HCT116 (cell line): ENCODE data around the gene STK38L. TPM values are rescaled to one million over a fixed set of nuclear protein-coding genes. Genes with fewer than 3 reads are reported as not detected.

ENCODE experiments used
- ATAC-seq: fragments of 200-7000 bp; cut with Tn5 transposase; 2 replicates; pipeline ENCODE4 v1.9.1; 2020; ENCODE audit warnings: mild to moderate bottlenecking, moderate library complexity
- BruUV-seq: library from RNA; stranded (reverse); fragments of 400-500 nt; replicated peaks from 2 replicates; lab custom pipeline; 2021; lab: Mats Ljungman, UMichigan
- CTCF ChIA-PET: fragments of 300-600 bp; sonication (Branson Sonifier 250); formaldehyde crosslinking; loops from one replicate; lab custom pipeline; 2021; ENCODE audit warnings: antibody characterized with exemption; lab: Charles Lee
- POLR2A ChIA-PET: fragments of 300-600, 350-600 bp; sonication (Branson Sonifier 250); formaldehyde crosslinking; loops from one replicate; lab custom pipeline; 2021; ENCODE audit warnings: antibody characterized with exemption; lab: Charles Lee
- RAD21 ChIA-PET, 2 experiments: fragments of 300-600 bp; sonication (Branson Sonifier 250); formaldehyde crosslinking; loops; one replicate each; lab custom pipeline; 2023; ENCODE audit warnings: low total read pairs in 2 of 2; ENCODE audit not compliant: uncharacterized antibody in 2 of 2, unreplicated experiment in 2 of 2, low non-redundant PET in 1 of 2; lab: Charles Lee
- DNase-seq: peaks from one replicate; pipeline ENCODE4 v3.0.0-alpha.2; 2010; ENCODE audit warnings: low read depth, low spot score
- H2AFZ ChIP-seq: fragments of 200-600 bp; shearing (Covaris generic), sonication (generic); 2 replicates; pipeline ENCODE4 v1.6.1; 2017; ENCODE audit warnings: low read depth, mixed run types, mixed read lengths, antibody characterized with exemption, low read length; ENCODE audit not compliant: poor library complexity, severe bottlenecking
- H3K27ac ChIP-seq: 2 replicates; pipeline ENCODE4 v1.5.1; 2012; ENCODE audit warnings: low read depth, low read length
- H3K27me3 ChIP-seq: fragments of 200-600 bp; sonication (generic); 2 replicates; pipeline ENCODE4 v1.6.1; 2016; ENCODE audit warnings: mixed run types, low read length, mixed read lengths; ENCODE audit not compliant: insufficient read depth
- H3K36me3 ChIP-seq, 2 experiments: fragments of 200-500 bp in 1 of 2; fragments of 200-600 bp in 1 of 2; sonication (Bioruptor generic) in 1 of 2; sonication (generic) in 1 of 2; 2 replicates each; pipeline versions ENCODE4 v1.5.1 to v1.6.1; 2014 to 2016; ENCODE audit warnings: low read length in 2 of 2, inconsistent platforms in 1 of 2, mixed read lengths in 1 of 2, mixed run types in 1 of 2; ENCODE audit not compliant: insufficient read depth in 2 of 2, control insufficient read depth in 1 of 2
- H3K4me1 ChIP-seq, 2 experiments: fragments of 200-600 bp in 1 of 2; sonication (generic) in 1 of 2; 2 replicates each; pipeline versions ENCODE4 v1.5.1 to v1.6.1; 2012 to 2017; ENCODE audit warnings: low read length in 2 of 2, inconsistent platforms in 1 of 2, mild to moderate bottlenecking in 1 of 2, mixed read lengths in 1 of 2, mixed run types in 1 of 2, moderate library complexity in 1 of 2; ENCODE audit not compliant: insufficient read depth in 2 of 2, control insufficient read depth in 1 of 2
- H3K4me2 ChIP-seq: fragments of 200-600 bp; sonication (generic); 2 replicates; pipeline ENCODE4 v1.6.1; 2017; ENCODE audit warnings: mixed run types, low read length, mixed read lengths
- H3K4me3 ChIP-seq, 2 experiments: fragments of 200-600 bp in 1 of 2; sonication (generic) in 1 of 2; replicated peaks in 1 of 2; 2 replicates each; pipeline ENCODE4 v1.5.1; 2011 to 2016; ENCODE audit warnings: low read length in 2 of 2, control low read depth in 1 of 2, low read depth in 1 of 2, mild to moderate bottlenecking in 1 of 2, mixed read lengths in 1 of 2, mixed run types in 1 of 2
- H3K79me2 ChIP-seq: fragments of 200-600 bp; sonication (generic); 2 replicates; pipeline ENCODE4 v1.6.1; 2017; ENCODE audit warnings: mild to moderate bottlenecking, mixed run types, low read length, moderate library complexity, mixed read lengths; ENCODE audit not compliant: insufficient read depth
- H3K9ac ChIP-seq: fragments of 200-600 bp; sonication (generic); 2 replicates; pipeline ENCODE4 v1.6.1; 2016; ENCODE audit warnings: low read length, mixed read lengths
- H3K9me2 ChIP-seq: fragments of 200-600 bp; sonication (generic), shearing (Covaris generic); 2 replicates; pipeline ENCODE4 v1.6.1; 2017; ENCODE audit warnings: mixed run types, mild to moderate bottlenecking, moderate library complexity; ENCODE audit not compliant: insufficient read depth
- H3K9me3 ChIP-seq, 2 experiments: fragments of 200-500 bp in 1 of 2; fragments of 200-600 bp in 1 of 2; sonication (Bioruptor generic) in 1 of 2; sonication (generic) in 1 of 2; 2 replicates each; pipeline ENCODE4 v1.6.1; 2014 to 2017; ENCODE audit warnings: low read length in 2 of 2, mixed read lengths in 2 of 2, inconsistent platforms in 1 of 2, low read depth in 1 of 2, mild to moderate bottlenecking in 1 of 2, mixed run types in 1 of 2, moderate library complexity in 1 of 2; ENCODE audit not compliant: control insufficient read depth in 1 of 2, insufficient read depth in 1 of 2
- H4K20me1 ChIP-seq: fragments of 200-600 bp; sonication (generic), shearing (Covaris generic); 2 replicates; pipeline ENCODE4 v1.6.1; 2017; ENCODE audit warnings: mixed run types, mild to moderate bottlenecking, moderate library complexity; ENCODE audit not compliant: insufficient read depth
- ATF3 ChIP-seq: IDR thresholded peaks from 2 replicates; pipeline ENCODE4 v1.6.1; 2012
- EGR1 ChIP-seq: IDR thresholded peaks from 2 replicates; pipeline ENCODE4 v1.6.1; 2012; ENCODE audit warnings: low read depth
- ELF1 ChIP-seq: IDR thresholded peaks from 2 replicates; pipeline ENCODE4 v1.6.1; 2012; ENCODE audit warnings: low read depth, borderline replicate concordance
- JUND ChIP-seq: IDR thresholded peaks from 2 replicates; pipeline ENCODE4 v1.6.1; 2012
- POLR2AphosphoS5 ChIP-seq: IDR thresholded peaks from 2 replicates; pipeline ENCODE4 v1.6.1; 2011; ENCODE audit warnings: mild to moderate bottlenecking, low read depth, low read length, moderate library complexity
- REST ChIP-seq: IDR thresholded peaks from 2 replicates; pipeline ENCODE4 v1.6.1; 2012; ENCODE audit warnings: low read depth
- TCF7L2 ChIP-seq: IDR thresholded peaks from 2 replicates; pipeline ENCODE4 v1.7.0; 2011; ENCODE audit warnings: borderline replicate concordance, inconsistent platforms; ENCODE audit not compliant: insufficient read depth, insufficient read length; ENCODE audit errors: extremely low read depth
- ZBTB33 ChIP-seq: IDR thresholded peaks from 2 replicates; pipeline ENCODE4 v1.6.1; 2011; ENCODE audit warnings: mild to moderate bottlenecking, low read length, moderate library complexity; ENCODE audit not compliant: insufficient replicate concordance; ENCODE audit errors: extremely low read depth
- intact Hi-C: fragments of 100-400 bp; cut with micrococcal nuclease; formaldehyde crosslinking; loops from 2 replicates; pipeline ENCODE4 v1.10.0; 2022
- total RNA-seq: library from RNA; stranded (reverse); gene quantifications from one replicate; pipeline ENCODE4 v1.2.1, GENCODE V29; 2021; ENCODE audit not compliant: unreplicated experiment

Gene STK38L
- total RNA-seq, 1 experiment from 2014 or later = 23.9 TPM

- Histone ChIP-seq H3K4me2 (no peak overlapping the region), H3K9me3 (no peaks in the 10 kb centered on the region), H3K79me2 (peaks cover 14% of the 10 kb centered on the region), H2AFZ (no peak overlapping the region), H3K27me3 (no peaks in the 10 kb centered on the region), H3K36me3 (no peaks in the 10 kb centered on the region), H3K27ac (no peak overlapping the region), H3K4me3 (no peak overlapping the region), H3K9me2 (no peaks in the 10 kb centered on the region), H3K9ac (no peak overlapping the region), H4K20me1 (0 out of 2 replicates have a peak, but pooled peaks cover 3% of the 10 kb centered on the region), H3K4me1 (no peaks in the 10 kb centered on the region)
- no peak for DNase-seq
- TF ChIP-seq JUND = no peak
- TF ChIP-seq EGR1 = no peak
- no peak for TF ChIP-seq POLR2AphosphoS5
- no peak for TF ChIP-seq ELF1
- TF ChIP-seq TCF7L2 = no peak
- TF ChIP-seq ZBTB33 = no peak
- TF ChIP-seq ATF3 = no peak
- no peak for TF ChIP-seq REST
- POLR2A ChIA-PET = no interaction called here
- ATAC-seq = no peak
- RAD21 ChIA-PET = no interaction called here
- CTCF ChIA-PET = no interaction called here
- no TSS peak for BruUV-seq
- intact Hi-C loops = no loop called here
These were observed 27.1 kb downstream of the STK38L start for GRCh38 chr12:27271206-27271605.
